OCI-LY3 (cell line): ENCODE results near the gene INCA1.

Experiments used
- EZH2phosphoT487 ChIP-seq: fragments of 200-600 bp; shearing (Covaris generic); IDR thresholded peaks from 2 replicates; pipeline ENCODE4 v1.6.1; 2018; ENCODE audit warnings: antibody characterized with exemption, mixed run types, low read depth
- TF ChIP-seq, protein P1 (sequence below): fragments of 200-600, 300-600 bp; sonication (generic); IDR thresholded peaks from 2 replicates; pipeline ENCODE4 v1.5.1; 2014; ENCODE audit warnings: antibody characterized with exemption, low read length, low read depth

- TF ChIP-seq, protein P1, sequence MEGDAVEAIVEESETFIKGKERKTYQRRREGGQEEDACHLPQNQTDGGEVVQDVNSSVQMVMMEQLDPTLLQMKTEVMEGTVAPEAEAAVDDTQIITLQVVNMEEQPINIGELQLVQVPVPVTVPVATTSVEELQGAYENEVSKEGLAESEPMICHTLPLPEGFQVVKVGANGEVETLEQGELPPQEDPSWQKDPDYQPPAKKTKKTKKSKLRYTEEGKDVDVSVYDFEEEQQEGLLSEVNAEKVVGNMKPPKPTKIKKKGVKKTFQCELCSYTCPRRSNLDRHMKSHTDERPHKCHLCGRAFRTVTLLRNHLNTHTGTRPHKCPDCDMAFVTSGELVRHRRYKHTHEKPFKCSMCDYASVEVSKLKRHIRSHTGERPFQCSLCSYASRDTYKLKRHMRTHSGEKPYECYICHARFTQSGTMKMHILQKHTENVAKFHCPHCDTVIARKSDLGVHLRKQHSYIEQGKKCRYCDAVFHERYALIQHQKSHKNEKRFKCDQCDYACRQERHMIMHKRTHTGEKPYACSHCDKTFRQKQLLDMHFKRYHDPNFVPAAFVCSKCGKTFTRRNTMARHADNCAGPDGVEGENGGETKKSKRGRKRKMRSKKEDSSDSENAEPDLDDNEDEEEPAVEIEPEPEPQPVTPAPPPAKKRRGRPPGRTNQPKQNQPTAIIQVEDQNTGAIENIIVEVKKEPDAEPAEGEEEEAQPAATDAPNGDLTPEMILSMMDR: no peak
- no peak for TF ChIP-seq EZH2phosphoT487
Observed at GRCh38 chr17:5034651-5035050, 37.3 kb upstream of the INCA1 start.
